Frontal cortex (tissue), 4 donors: Measurements from ENCODE around the gene EYS. TPM values are rescaled to one million over a fixed set of nuclear protein-coding genes. Genes with fewer than 3 reads are reported as not detected.
"Not testable (repeated sequence)": the region's sequence is repeated elsewhere in the genome, so short reads cannot be mapped to it uniquely, and the experiment has no call there.

ENCODE experiments used
- DNase-seq, 2 donors: peaks; one replicate each; pipeline ENCODE4 v3.0.0; 2012; ENCODE audit warnings: low spot score in 2 of 2
- FAIRE-seq: peaks from 2 replicates; lab custom pipeline; 2012; peaks lifted over from hg19 to GRCh38; lab: Jason Lieb, UNC
- total RNA-seq: library from RNA; depleted of rRNA; stranded (reverse); fragments of >200 nt; gene quantifications from one replicate; pipeline ENCODE4 v1.2.3, GENCODE V29; 2014
- donor health status: control.
- donor health status: control.
- donor health status: control.

The EYS gene
- total RNA-seq, 1 donor from 2014 or later, result 2.0 TPM

DNA sequence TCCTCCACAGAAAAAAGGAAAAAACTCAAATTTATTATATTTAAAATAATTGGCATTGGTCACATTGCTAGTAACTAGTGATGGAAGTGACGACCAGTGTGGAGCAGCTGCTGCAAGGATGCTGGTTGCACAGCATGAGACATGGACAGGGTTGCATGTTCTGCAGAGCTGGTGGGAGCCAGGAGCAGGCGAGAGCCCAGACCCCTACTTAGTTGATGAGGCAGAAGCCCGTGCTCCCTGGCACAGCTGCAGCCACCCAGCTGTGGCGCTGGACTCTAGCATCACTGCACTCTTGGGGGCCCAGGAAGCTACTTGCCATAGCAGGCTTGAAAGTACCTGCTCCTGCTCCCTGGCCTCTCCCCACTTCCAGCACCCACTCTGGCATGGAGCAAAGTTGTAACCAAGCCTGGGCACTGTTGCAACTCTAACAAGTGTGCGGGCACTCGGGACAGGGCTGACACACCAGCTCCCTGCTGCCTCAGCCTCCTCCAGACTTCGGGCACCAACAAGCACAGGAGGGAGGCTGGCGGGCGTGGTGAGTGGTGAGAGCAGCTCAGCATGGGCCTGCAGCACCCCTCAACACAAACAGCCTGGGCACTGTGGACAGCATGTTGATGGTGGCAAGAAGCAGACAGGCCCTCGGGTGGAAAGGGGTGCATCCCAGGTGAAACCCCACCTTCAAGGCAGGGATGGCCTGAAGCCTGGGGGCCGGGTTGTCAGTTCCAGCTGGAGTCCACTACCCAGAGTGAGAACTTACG, 69.6 kb downstream of the EYS start:
- DNase-seq (no peak), FAIRE-seq (no peak)

DNA sequence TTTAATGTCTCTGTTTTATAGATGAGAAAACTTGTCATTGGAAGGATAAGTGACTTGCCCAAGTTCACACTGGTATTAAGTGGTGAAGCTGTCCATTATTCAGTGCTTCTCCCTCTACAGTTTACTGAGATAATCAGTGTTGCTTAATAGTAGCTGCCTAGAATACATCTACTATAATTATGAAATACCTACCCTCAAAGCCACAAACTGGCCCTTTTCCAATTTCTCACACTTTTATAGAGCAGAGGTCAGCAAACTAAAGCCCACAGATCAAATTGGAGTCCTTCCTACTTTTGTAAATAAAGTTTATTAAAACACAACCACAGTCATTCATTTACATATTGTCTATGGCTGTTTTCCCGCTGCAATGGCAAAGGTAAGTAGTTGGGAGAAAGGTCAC, 73.5 kb downstream of the EYS start:
- no peak for DNase-seq
- FAIRE-seq, result no peak

DNA sequence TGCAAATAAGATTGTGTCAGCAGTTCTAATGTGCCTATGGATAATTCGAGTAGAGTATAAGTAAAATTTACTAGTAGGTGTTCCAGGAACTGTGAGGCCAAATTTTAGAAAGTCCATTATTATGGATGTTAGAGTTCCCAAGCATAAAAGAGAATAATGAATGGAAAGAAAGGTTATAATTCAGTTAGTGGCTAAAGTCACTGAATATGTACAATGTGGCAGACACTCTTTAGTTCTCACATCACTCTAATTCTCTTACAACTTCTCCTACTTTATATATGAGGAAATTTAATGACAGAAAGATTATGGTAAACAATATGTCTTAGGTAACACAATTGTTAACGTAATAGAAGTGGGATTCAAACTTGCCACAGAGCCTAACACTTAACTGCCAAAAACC, 75.3 kb downstream of the EYS start:
- FAIRE-seq, result no peak

DNA sequence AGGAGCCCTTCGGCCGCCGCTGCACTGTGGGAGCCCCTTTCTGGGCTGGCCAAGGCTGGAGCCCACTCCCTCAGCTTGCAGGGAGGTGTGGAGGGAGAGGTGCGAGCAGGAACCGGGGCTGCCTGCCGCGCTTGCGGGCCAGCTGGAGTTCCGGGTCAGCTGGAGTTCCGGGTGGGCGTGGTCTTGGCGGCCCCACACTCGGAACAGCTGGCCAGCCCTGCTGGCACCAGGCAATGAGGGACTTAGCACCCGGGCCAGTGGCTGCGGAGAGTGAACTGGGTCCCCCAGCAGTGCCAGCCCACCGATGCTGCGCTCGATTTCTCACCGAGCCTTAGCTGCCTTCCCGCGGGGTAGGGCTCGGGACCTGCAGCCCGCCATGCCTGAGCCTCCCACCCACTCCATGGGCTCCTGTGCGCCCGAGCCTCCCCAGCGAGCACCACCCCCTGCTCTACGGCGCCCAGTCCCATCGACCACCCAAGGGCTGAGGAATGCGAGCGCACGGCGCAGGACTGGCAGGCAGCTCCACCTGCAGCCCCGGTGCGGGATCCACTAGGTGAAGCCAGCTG, 79.5 kb downstream of the EYS start:
- DNase-seq, FAIRE-seq: not testable (repeated sequence)

More for the DNA sequence above, 75.3 kb downstream of the EYS start:
- DNase-seq, result no peak

DNA sequence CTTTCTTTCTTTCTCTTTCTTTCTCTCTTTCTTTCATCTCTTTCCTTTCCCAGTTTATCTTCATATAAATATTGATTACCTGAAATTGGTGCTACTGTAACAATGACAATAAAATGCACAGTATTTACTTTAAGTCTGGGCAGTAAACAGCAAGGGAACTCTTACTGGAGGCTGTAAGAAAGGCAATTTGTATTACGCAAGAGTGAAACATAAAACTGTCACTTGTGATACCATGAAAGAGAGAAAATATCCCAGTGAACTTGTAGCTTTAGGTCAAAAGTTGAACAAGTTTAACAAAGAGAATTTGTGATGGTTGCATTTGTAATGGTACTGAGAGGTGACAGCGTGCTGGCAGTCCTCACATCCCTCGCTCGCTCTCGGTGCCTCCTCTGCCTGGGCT, 80.0 kb downstream of the EYS start:
- no peak for FAIRE-seq
- no peak for DNase-seq

DNA sequence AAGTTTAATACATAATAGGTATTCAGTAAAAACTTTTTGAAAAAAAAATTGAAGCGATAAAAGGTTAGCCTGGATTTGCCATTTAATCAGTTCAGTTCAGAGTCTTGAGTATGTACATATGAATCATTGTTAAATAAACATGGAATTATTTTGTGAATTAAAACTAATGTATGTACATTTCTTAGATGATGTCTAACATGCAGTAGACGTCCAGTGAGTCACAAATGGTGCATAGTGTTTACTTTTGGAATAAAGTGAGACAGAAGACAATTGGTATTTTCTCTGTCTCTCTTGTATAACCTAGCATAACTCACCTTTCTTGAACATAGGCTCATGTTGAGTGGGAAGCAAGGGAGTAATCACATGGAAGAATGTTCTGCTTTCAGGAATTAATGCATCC, 83.5 kb downstream of the EYS start:
- DNase-seq (no peak), FAIRE-seq (no peak)

DNA sequence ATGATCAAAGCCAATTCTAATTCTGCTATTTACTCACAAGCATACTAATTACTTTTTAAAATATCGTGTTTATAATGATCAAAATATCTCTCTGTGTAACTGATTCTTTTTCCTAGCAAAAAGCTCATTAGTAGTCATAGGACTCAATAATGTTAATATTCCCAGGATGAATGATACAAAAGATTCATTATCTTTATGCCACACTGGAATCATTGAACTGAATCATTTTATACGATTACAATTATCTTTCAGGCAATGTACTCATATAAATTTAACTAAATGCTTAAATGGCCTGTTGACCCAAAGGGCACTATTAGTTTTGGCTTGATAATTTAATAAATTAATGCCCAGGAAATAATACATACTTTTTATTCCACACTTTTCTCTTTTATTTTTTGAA, 96.3 kb downstream of the EYS start:
- FAIRE-seq (no peak), DNase-seq (no peak)

DNA sequence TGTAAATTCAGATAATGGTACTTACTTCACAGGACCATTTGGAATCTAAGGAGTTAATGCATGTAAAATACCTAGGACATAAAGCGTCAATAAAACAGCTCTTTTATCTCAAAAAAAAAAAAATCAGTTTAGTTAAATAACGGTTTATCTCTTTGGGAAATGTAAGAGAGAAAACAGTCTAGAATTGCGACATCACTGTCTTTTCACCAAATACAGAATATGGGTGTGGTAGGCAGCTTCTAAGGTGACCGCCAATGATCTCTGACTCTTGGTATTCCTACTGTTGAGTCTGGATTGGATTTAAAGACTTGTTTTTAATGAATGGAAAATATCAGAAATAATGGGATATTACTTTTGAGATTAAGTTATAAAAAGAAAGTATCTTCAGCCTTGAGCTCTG, 111.5 kb downstream of the EYS start:
- DNase-seq (no peak), FAIRE-seq (no peak)

DNA sequence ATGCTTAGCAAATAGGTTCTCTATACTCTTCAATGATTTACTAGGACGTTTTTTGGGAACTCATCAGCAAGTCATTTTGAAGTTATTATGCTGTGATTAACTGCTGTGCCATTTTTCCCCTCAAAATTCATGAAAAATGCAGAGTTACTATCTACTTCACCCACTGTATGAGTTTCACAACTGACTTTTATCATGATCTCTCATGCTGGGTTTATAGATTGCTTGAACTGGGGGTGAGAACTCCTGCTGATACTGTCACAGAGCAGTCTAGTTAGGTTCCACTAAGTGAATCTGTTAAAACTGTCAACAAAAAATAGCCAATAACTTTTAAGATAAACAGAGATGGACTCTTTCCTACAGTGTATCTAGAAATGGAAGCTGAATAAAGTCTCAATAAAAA, 136.7 kb downstream of the EYS start:
- no peak for FAIRE-seq
- no peak for DNase-seq

DNA sequence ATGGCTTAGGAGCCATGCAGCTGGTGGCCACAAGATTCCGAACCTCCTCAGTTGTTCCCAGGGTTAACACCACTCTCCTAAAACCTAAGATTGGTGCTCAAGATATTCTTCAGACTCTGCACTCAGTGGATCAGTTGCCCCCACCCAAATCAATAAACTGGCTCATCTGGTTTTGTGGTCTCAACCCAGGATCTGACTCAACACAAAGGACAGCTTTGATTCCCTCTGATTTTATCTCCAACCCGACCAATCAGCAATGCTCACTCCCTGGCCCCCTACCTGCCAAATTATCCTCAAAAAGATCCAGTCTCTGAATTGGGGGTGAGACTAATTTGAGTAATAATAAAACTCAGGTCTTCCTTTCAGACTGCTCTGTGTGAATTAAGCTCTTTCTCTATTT, 137.5 kb downstream of the EYS start:
- no peak for DNase-seq
- FAIRE-seq, result no peak

DNA sequence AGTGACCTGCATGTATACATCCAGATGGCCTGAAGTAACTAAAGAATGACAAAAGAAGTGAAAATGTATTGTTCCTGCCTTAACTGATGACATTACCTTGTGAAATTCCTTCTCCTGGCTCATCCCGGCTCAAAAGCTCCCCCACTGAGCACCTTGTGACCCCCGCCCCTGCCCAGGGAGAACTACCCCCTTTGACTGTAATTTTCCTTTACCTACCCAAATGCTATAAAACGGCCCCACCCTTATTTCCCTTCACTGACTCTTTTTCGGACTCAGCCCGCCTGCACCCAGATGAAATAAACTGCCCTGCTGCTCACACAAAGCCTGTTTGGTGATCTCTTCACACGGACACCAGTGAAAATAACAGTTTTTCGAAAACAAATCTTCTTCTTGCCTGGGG, 138.0 kb downstream of the EYS start:
- FAIRE-seq, DNase-seq: not testable (repeated sequence)

DNA sequence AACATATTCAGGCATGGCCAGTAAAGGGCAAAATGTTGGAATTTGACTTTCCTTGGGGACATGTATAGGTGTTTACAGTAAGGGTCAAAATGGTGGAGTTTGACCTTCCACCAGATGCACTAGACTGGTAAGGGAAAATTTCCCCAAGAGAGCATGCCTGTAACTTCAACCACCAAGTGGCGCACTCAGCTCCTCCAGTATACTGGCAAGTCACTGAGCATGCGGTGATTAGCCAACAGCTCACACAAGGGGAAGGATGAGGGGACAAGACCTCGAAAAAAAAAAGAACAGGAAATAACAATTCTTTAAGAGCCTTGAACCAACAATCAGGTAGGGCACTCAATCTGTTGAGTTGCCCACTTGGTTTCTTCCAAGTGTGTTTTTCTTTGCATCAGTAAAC, 140.9 kb downstream of the EYS start:
- no peak for FAIRE-seq
- DNase-seq, result no peak

DNA sequence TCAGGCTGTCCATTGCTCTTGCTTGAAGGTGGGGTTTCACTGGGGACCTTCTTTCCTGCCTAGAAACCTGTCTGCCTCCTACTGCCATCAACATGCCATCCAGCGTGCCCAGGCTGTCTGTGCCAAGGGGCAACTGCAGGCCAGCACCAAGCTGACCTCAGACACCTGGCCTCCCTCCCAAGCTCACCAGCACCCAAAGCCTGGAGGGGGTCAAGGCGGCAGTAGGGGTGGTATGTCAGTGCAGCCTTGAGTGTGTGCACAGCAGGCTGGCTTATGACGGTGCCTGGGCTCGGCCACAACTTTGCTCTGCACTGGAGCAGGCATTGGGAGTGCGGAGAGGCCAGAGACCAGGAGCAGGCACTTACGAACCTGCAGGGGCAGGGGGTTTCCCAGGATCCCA, 149.0 kb downstream of the EYS start:
- FAIRE-seq, result no peak
- DNase-seq, result no peak

DNA sequence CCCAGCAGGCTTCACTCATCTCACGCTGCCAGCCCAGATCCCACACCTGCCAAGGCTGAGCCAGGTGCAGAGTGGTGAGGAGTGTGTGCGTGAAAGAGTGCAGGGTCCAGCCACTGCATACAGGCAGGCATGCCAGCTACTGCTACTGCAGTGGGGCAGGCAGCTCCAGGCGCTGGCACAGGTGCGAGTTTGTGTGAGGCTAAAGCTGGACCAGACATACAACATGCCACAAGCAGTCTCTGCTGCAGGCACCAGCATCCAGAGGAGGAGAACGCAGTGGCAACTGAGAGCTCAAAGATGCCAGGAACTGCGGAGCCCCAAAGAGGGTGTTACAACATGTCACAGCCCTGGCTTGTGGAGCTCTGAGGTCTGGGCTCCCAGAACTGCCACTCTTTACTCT, 149.8 kb downstream of the EYS start:
- DNase-seq, result no peak
- FAIRE-seq, result no peak

DNA sequence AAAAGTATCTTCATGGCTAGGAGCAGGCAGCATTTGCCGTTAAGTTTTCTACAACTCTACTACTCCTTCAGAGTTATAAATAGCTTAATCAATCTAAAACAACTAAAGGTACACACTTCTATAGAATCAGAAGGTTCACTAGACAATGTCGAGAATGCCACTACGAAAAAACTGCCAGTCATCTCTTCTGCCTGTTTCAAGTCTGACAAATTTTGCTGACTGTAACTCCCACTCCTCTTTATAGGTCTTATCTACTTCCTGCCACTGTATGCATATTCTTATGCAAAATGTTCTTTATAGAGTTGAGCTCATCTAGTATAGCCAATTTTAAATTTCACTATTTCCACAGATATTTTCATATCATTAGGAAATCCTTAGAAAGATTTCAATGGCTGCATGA, 160.1 kb downstream of the EYS start:
- FAIRE-seq (no peak), DNase-seq (no peak)

DNA sequence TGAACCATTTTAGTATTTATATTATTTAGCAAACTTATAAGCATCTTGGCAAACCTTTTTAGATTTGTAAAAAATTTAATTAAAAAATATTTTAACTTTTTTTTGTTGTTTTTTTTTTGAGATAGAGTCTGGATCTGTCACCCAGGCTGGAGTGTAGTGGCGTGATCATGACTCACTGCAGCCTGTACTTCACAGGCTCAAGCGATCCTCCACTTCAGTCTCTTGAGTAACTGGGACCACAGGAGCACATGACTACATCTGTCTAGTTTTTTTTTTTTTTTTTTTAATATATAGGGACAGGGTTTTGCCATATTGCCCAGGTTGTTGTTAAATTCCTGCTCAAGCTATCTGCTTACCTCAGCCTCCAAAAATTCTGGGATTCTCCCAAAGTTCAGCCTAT, 161.1 kb downstream of the EYS start:
- FAIRE-seq, result no peak
- DNase-seq, result no peak

DNA sequence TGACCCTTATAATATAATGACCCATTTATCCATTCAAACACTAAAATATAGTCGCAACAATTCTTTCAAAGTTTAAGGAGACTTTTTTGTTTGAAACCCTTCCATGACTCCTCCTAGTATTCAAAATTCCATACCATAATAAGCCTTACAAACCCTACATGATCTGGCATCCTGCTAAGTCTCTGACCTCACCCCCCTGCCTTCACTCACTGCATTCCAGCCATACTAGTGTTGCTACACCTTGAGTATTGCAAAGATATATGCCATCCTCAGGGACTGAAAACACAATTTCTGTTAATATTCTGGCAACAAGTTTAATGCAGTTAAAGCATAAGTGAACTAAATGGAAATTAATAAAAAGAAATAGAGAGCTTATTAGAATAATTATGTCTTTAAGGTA, 168.4 kb downstream of the EYS start:
- DNase-seq (no peak), FAIRE-seq (no peak)

DNA sequence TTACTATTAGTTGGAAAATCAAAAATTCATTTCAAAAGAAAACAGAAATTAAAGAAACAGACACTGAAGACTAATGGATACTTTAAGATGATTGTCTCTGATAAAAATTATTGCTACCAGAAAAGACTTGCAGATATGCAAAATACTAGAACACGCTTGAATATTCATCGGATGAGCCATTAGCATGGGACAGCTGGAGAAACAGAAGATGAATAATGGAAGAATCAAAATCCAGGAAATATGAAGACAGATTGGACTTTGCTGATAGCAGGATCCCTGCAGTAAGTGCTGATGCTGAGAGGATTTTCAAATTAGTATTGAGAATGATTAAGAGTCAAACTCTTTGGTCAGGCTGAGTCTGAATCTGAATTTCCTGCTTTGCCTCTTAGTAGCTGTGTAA, 169.4 kb downstream of the EYS start:
- DNase-seq, result no peak
- FAIRE-seq, result no peak

DNA sequence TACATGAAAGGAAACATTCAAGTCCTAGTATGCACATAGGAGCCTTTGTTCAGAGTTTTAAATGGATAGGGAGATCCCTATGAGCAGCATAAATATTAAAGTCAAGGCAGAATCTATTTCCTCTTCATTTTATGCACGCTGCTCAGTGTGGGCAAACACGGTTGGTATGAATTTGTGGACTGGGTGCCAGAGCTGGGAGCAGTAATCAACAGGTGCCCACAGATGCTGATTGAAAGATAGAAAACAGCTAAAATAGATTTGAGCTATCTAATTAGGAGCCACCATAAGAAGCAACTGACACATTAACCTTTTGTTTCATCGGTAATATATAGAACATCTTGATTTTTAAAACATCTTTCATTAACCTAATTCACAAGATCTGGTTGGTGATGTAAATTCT, 175.5 kb downstream of the EYS start:
- DNase-seq (no peak), FAIRE-seq (no peak)

DNA sequence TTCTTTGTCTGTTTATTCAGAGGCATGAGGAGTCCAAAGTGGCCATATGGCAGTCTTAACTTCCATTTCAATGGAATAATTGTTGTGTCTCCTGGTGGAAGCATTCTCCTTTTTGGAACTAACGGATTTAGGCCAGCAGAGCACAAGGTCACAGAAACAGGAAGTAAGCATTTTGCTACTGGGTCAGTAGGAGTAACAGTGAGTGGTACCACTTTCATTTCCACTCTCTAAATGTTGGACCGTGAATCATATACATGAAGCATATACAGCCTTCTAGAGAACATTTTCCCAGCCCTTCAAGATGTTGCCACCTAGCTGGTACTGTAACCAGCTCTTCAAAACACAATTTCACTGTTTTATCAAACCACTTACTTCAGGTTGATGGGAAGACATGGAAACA, 182.8 kb downstream of the EYS start:
- DNase-seq (no peak), FAIRE-seq (no peak)

DNA sequence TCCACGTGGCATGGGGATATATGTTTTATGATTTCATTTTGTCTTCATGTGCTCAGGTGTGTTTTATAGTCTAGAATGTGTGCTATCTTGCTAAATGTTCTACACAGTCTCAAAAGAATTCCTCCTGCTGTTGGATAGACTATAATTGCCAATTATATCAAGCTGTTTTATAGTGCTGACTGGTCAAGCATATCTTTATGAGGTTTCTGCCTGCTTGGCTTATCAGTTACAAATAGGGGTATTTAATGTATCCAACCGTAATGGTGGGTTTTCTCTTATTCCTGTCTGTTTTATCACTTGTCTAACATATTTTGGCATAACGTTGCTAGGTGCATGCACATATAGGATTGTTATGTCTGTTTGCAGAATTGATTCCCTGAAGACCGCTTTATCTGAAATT, 201.3 kb downstream of the EYS start:
- DNase-seq, result no peak
- no peak for FAIRE-seq

DNA sequence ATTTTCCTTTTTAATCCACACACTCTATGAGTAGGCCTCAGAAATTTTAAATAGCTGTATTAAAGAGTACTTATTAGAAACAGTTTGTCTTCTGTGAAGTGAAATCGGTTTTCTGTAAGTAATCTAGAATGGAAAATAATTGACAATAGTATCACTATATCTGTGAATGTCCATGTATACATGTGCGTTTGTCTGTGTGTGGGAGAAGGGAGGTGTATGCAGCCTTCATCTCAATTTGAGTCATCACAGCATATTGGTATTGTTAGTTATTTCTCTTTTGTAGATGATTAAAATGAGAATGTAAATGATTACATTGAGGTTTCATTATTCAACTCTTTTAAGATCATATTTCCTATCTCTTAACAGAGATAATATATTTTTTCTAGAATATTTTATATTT, 206.0 kb downstream of the EYS start:
- DNase-seq (no peak), FAIRE-seq (no peak)
